ENCODE results near the gene C1orf185.
"Not testable (repeated sequence)": the region's sequence is repeated elsewhere in the genome, so short reads cannot be mapped to it uniquely, and the experiment has no call there.

- TF ChIP-seq CEBPB (tag; IDR thresholded peaks at IDR 0.05); MAZ (CRISPR knock-in tag; conservative IDR thresholded peaks at IDR 0.05 in 1 of 2, IDR thresholded peaks at IDR 0.05 in 1 of 2); TAF1 (IDR thresholded peaks at IDR 0.05; ENCODE audit: control insufficient read depth, extremely low read depth, insufficient read depth, low read length, severe bottlenecking); ZNF41 (CRISPR knock-in tag; conservative IDR thresholded peaks at IDR 0.05); SP1 (CRISPR knock-in tag; IDR thresholded peaks at IDR 0.05); POLR2A (conservative IDR thresholded peaks at IDR 0.05); GMEB1 (CRISPR knock-in tag; IDR thresholded peaks at IDR 0.05); ESRRA (IDR thresholded peaks at IDR 0.05; ENCODE audit: borderline replicate concordance, low read depth): not testable (repeated sequence)
- TF ChIP-seq, protein P1, sequence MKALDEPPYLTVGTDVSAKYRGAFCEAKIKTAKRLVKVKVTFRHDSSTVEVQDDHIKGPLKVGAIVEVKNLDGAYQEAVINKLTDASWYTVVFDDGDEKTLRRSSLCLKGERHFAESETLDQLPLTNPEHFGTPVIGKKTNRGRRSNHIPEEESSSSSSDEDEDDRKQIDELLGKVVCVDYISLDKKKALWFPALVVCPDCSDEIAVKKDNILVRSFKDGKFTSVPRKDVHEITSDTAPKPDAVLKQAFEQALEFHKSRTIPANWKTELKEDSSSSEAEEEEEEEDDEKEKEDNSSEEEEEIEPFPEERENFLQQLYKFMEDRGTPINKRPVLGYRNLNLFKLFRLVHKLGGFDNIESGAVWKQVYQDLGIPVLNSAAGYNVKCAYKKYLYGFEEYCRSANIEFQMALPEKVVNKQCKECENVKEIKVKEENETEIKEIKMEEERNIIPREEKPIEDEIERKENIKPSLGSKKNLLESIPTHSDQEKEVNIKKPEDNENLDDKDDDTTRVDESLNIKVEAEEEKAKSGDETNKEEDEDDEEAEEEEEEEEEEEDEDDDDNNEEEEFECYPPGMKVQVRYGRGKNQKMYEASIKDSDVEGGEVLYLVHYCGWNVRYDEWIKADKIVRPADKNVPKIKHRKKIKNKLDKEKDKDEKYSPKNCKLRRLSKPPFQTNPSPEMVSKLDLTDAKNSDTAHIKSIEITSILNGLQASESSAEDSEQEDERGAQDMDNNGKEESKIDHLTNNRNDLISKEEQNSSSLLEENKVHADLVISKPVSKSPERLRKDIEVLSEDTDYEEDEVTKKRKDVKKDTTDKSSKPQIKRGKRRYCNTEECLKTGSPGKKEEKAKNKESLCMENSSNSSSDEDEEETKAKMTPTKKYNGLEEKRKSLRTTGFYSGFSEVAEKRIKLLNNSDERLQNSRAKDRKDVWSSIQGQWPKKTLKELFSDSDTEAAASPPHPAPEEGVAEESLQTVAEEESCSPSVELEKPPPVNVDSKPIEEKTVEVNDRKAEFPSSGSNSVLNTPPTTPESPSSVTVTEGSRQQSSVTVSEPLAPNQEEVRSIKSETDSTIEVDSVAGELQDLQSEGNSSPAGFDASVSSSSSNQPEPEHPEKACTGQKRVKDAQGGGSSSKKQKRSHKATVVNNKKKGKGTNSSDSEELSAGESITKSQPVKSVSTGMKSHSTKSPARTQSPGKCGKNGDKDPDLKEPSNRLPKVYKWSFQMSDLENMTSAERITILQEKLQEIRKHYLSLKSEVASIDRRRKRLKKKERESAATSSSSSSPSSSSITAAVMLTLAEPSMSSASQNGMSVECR (CRISPR knock-in tag; IDR thresholded peaks at IDR 0.05) = not testable (repeated sequence)
These were observed 76.0 kb downstream of the C1orf185 start for GRCh38 chr1:51177988-51178387.

All from K562 (cell line).